Activated naive CD8-positive, alpha-beta T cell treated with anti-CD3 and anti-CD28 coated beads for 36 hours (primary cell): ENCODE data around the gene LSM12. TPM values are rescaled to one million over a fixed set of nuclear protein-coding genes. Genes with fewer than 3 reads are reported as not detected.
"Not testable (repeated sequence)": the region's sequence is repeated elsewhere in the genome, so short reads cannot be mapped to it uniquely, and the experiment has no call there.

ENCODE experiments used
- DNase-seq: peaks from one replicate; pipeline ENCODE4 v3.0.0; 2021
- H3K27ac Mint-ChIP-seq: one replicate; pipeline ENCODE4 v1.8.0; 2022; ENCODE audit warnings: mild to moderate bottlenecking, moderate library complexity, mixed read lengths
- H3K27me3 Mint-ChIP-seq: one replicate; pipeline ENCODE4 v1.8.0; 2022; ENCODE audit warnings: mild to moderate bottlenecking, mixed read lengths
- H3K36me3 Mint-ChIP-seq: one replicate; pipeline ENCODE4 v1.8.0; 2021; ENCODE audit warnings: mild to moderate bottlenecking, mixed read lengths
- H3K4me1 Mint-ChIP-seq: one replicate; pipeline ENCODE4 v1.8.0; 2021; ENCODE audit warnings: mixed read lengths
- H3K4me3 Mint-ChIP-seq: one replicate; pipeline ENCODE4 v1.8.0; 2022; ENCODE audit warnings: mild to moderate bottlenecking, moderate library complexity, mixed read lengths
- H3K9me3 Mint-ChIP-seq: one replicate; pipeline ENCODE4 v1.8.0; 2022; ENCODE audit warnings: mixed read lengths
- total RNA-seq, 2 experiments: library from RNA; stranded (reverse); gene quantifications; one replicate each; pipeline ENCODE4 v1.2.3, GENCODE V29; 2021

LSM12 gene
- total RNA-seq, 2 experiments from 2014 or later, result 103 to 110 TPM

GRCh38 chr17:44001461-44001920, 65.0 kb downstream of the LSM12 start:
- peaks cover 13% of the 10 kb centered on the region for H3K4me1 Mint-ChIP-seq
- no peaks in the 10 kb centered on the region for H3K9me3 Mint-ChIP-seq
- H3K36me3 Mint-ChIP-seq, result no peaks in the 10 kb centered on the region
- no peak overlapping the region for H3K27ac Mint-ChIP-seq
- H3K27me3 Mint-ChIP-seq, result peaks cover 23% of the 10 kb centered on the region
- no peak for DNase-seq
- H3K4me3 Mint-ChIP-seq, result no peak overlapping the region

DNA sequence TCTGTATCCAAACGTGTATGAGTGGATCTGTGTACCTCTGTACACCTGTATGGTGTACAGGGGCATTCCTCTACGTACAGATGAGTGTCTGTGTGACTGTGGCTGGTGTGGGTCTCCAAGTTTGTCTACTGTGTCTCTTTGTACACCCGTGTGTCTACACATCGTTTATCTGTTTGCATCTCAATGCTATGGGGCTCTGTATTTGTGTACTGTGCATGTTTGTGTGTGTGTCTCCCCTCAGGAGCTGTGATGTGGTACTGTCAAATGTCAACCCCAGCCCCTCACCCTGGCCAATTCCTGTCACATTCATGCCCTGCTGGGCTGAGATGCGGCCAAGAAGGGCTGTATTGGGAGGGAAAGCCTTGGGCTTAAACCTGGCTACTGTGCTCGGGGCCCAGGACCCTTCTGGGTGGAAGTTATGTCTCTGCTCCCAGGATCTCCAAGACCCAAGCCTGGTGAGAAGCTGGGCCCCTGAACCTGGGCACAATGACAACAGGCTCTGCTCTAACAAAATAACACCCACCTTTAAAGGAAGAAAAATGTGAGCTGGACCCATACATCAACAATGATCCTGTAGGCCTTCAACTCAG, 65.5 kb downstream of the LSM12 start:
- no peaks in the 10 kb centered on the region for H3K9me3 Mint-ChIP-seq
- peaks cover 8% of the 10 kb centered on the region for H3K4me1 Mint-ChIP-seq
- no peaks in the 10 kb centered on the region for H3K36me3 Mint-ChIP-seq
- no peak overlapping the region for H3K4me3 Mint-ChIP-seq
- peaks cover 22% of the 10 kb centered on the region for H3K27me3 Mint-ChIP-seq
- no peak overlapping the region for H3K27ac Mint-ChIP-seq
- no peak for DNase-seq

DNA sequence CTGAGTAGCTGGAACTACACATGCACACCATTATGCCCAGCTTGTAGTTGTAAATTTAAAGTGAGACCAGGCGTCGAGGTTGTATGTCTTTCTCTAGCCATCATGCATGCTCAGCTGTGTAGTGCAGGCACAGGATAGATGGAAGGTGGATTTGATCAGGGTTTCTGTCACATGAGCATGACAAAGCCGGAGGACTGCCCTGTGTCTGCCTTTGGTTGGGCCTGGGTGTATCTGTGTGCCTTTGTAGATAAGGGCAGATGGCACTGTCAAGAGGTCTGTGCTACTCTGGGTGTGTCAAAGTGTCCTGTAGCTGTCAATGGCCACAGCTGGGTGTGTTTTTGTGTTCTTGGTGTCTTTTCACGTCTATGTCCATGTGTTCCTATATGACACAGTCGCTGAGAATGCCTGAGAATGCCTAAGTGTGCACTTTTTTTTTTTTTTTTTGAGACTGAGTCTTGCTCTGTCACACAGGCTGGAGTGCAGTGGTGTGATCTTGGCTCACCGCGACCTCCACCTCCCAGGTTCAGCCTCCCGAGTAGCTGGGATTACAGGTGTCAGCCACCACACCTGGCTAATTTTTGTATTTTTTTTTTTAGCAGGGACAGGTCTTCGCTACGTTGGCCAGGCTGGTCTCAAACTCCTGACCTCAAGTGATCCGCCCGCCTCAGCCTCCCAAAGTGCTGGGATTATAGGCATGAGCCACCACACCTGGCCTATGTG, 66.2 kb downstream of the LSM12 start:
- DNase-seq, result no peak
- Mint-ChIP-seq H3K27ac (no peak overlapping the region), H3K27me3 (peaks cover 25% of the 10 kb centered on the region), H3K4me3 (no peak overlapping the region), H3K36me3 (no peaks in the 10 kb centered on the region), H3K9me3 (no peaks in the 10 kb centered on the region), H3K4me1 (peaks cover 6% of the 10 kb centered on the region)

- DNase-seq, result no peak
- peaks cover 28% of the 10 kb centered on the region for H3K27me3 Mint-ChIP-seq
- no peaks in the 10 kb centered on the region for H3K9me3 Mint-ChIP-seq
- H3K4me1 Mint-ChIP-seq, result peaks cover 4% of the 10 kb centered on the region
- H3K27ac Mint-ChIP-seq, result no peak overlapping the region
- H3K4me3 Mint-ChIP-seq, result no peak overlapping the region
- H3K36me3 Mint-ChIP-seq, result no peaks in the 10 kb centered on the region
These were observed 67.4 kb downstream of the LSM12 start for GRCh38 chr17:43999024-43999423.

DNA sequence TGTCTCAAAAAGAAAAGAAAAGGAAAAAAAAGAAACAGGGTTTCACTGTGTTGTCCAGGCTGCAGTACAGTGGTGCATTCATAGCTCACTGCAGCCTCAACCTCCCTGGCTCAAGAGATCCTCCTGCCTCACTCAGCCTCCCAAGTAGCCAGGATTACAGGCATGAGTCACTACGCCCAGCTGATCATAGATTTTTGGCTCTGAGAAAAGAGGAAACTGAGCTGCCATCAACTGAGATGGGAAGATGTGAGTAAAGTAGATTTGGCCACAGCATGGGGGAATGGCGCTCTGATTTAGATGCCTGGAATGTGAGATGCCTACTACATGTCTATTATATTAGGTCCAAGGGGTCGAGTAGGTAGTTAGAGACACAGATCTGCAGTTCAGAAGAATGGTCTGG, 67.9 kb downstream of the LSM12 start:
- Mint-ChIP-seq H3K4me3 (no peak overlapping the region), H3K9me3 (no peaks in the 10 kb centered on the region), H3K27me3 (peaks cover 28% of the 10 kb centered on the region), H3K27ac (no peak overlapping the region), H3K4me1 (peaks cover 4% of the 10 kb centered on the region), H3K36me3 (no peaks in the 10 kb centered on the region)
- DNase-seq, result no peak

- not testable (repeated sequence) for DNase-seq, H3K36me3 Mint-ChIP-seq, H3K9me3 Mint-ChIP-seq, H3K4me3 Mint-ChIP-seq, H3K4me1 Mint-ChIP-seq, H3K27ac Mint-ChIP-seq
- H3K27me3 Mint-ChIP-seq, result peaks cover 28% of the 10 kb centered on the region
These were observed 69.3 kb downstream of the LSM12 start for GRCh38 chr17:43997180-43997579.

DNA sequence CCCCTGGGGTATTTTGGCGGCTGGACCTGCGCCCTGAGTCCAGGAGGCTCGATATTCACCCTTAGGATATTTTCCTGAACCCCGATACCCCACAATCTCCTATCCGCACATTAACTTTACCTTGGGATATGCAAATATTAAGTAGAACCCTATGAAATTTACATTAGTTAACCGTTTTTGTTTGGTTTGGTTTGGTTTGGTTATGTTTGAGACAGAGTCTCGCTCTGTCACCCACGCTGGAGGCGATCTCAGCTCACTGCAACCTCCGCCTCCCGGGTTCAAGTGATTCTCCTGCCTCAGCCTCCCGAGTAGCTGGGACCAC, 71.4 kb downstream of the LSM12 start:
- Mint-ChIP-seq H3K27me3 (peaks cover 28% of the 10 kb centered on the region), H3K27ac (no peak overlapping the region), H3K4me3 (no peak overlapping the region), H3K36me3 (no peaks in the 10 kb centered on the region), H3K9me3 (no peaks in the 10 kb centered on the region), H3K4me1 (peaks cover 1% of the 10 kb centered on the region)
- DNase-seq, result no peak

GRCh38 chr17:43994272-43995149, 72.0 kb downstream of the LSM12 start:
- DNase-seq, result peak; percentile 74
- H3K4me3 Mint-ChIP-seq, result no peak overlapping the region
- no peak overlapping the region for H3K27ac Mint-ChIP-seq
- peaks cover 1% of the 10 kb centered on the region for H3K4me1 Mint-ChIP-seq
- H3K9me3 Mint-ChIP-seq, result no peaks in the 10 kb centered on the region
- H3K36me3 Mint-ChIP-seq, result no peaks in the 10 kb centered on the region
- peaks cover 28% of the 10 kb centered on the region for H3K27me3 Mint-ChIP-seq

DNA sequence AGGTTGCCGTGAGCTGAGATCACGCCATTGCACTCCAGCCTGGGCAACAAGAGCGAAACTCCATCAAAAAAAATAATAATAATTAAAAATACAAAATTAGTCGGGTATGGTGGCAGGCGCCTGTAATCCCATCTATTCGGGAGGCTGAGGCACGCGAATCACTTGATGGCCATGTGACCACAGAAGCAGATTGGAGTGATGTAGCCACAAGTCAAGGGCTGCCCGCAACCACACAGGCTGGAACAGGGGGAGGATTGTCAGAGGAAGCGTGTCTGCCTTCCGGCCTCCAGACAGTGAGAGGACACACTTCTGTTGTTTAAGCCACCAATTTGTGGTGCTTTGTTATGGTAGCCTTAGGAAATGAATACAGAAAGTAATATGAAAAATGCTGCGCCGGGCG, 73.8 kb downstream of the LSM12 start:
- Mint-ChIP-seq H3K27me3 (peaks cover 29% of the 10 kb centered on the region), H3K9me3 (no peaks in the 10 kb centered on the region), H3K36me3 (no peaks in the 10 kb centered on the region), H3K4me3 (no peak overlapping the region), H3K4me1 (peaks cover 1% of the 10 kb centered on the region), H3K27ac (no peak overlapping the region)
- DNase-seq, result no peak

- H3K9me3 Mint-ChIP-seq, result no peaks in the 10 kb centered on the region
These were observed 78.2 kb downstream of the LSM12 start for GRCh38 chr17:43988301-43988700.

GRCh38 chr17:43987131-43988021, 79.1 kb downstream of the LSM12 start:
- Mint-ChIP-seq H3K4me1 (no peaks in the 10 kb centered on the region), H3K9me3 (no peaks in the 10 kb centered on the region), H3K27ac (no peak overlapping the region), H3K27me3 (peaks cover 42% of the 10 kb centered on the region), H3K4me3 (no peak overlapping the region), H3K36me3 (no peaks in the 10 kb centered on the region)
- no peak for DNase-seq

More at GRCh38 chr17:43988301-43988700, 78.2 kb downstream of the LSM12 start:
- H3K27ac Mint-ChIP-seq, result no peak overlapping the region
- no peaks in the 10 kb centered on the region for H3K4me1 Mint-ChIP-seq
- peaks cover 33% of the 10 kb centered on the region for H3K27me3 Mint-ChIP-seq
- no peaks in the 10 kb centered on the region for H3K36me3 Mint-ChIP-seq
- H3K4me3 Mint-ChIP-seq, result no peak overlapping the region
- DNase-seq, result no peak

- no peak for DNase-seq
- Mint-ChIP-seq H3K27ac (no peak overlapping the region), H3K27me3 (peaks cover 52% of the 10 kb centered on the region), H3K9me3 (no peaks in the 10 kb centered on the region), H3K4me1 (no peaks in the 10 kb centered on the region), H3K4me3 (no peak overlapping the region), H3K36me3 (no peaks in the 10 kb centered on the region)
These were observed 80.1 kb downstream of the LSM12 start for GRCh38 chr17:43986225-43986981.

- Mint-ChIP-seq H3K9me3 (no peaks in the 10 kb centered on the region), H3K36me3 (no peaks in the 10 kb centered on the region), H3K27me3 (peaks cover 54% of the 10 kb centered on the region), H3K4me3 (no peak overlapping the region), H3K27ac (no peak overlapping the region), H3K4me1 (no peaks in the 10 kb centered on the region)
- DNase-seq, result no peak
These were observed 82.0 kb downstream of the LSM12 start for GRCh38 chr17:43984521-43984920.
